NCI-H2107 treated with DMSO at 0.1 percent for 48 hours (cell line): ENCODE measurements around the gene SCARB1.

Experiments
- DNase-seq: peaks from one replicate; lab custom pipeline; 2025; ENCODE audit not compliant: unreplicated experiment; lab: John Stamatoyannopoulos, UW

The SCARB1 gene

GRCh38 chr12:124824195-124824594 lies 39.5 kb downstream of the SCARB1 start:
- DNase-seq: no peak

DNA sequence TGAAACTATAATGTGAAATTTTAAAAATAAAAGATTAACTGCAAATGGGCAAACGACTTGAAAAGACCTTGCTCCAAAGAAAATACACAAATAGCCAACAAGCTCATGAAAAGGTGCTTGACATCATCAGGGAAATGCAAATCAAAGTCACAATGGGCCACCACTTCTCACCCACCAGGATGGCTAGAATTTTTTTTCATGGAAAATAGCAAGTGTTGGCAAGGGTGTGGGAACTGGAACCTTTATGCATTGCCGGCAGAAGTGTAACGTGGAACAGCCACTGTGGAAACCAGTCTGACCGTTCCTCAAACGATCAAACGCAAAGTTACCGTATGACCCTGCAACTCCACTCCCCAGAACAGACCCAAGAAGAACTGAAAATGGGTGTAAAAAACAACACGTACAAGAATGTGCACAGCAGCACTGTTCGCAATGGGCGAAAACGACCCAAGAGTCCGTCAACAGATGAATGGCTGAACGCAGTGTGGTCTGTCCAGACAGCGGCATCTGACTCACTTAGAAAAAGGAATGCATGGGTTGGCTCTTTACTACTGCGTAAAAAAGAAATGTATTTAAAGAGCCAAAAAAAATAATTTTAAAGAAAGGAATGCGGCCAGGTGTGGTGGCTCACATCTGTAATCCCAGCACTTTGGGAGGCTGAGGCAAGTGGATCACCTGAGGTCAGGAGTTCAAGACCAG lies 40.2 kb downstream of the SCARB1 start:
- no peak for DNase-seq

- DNase-seq: no peak
Observed at GRCh38 chr12:124822218-124822617, 41.4 kb downstream of the SCARB1 start.

GRCh38 chr12:124821252-124822200 lies 42.1 kb downstream of the SCARB1 start:
- DNase-seq: no peak

- DNase-seq: no peak
Observed at GRCh38 chr12:124820199-124820598, 43.5 kb downstream of the SCARB1 start.

DNA sequence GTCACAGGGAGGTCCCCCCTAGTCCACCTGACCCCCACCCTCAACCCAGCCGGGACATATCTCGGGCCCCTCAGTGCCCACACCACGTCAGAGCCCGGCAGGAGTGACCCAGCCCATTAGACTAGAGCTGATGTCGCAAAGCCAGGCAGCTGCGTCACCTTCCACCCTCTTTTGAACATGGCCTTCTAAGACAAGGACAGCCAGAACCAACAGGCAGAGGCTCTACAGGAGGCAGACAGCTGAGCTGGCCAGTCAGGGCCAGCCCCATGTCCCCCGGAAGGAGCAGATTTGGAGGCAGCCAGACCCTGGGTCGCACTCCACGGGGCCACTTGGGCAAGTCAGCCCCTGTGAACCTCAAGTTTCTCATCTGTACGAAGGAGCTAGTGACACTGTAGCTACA lies 44.1 kb downstream of the SCARB1 start:
- no peak for DNase-seq

DNA sequence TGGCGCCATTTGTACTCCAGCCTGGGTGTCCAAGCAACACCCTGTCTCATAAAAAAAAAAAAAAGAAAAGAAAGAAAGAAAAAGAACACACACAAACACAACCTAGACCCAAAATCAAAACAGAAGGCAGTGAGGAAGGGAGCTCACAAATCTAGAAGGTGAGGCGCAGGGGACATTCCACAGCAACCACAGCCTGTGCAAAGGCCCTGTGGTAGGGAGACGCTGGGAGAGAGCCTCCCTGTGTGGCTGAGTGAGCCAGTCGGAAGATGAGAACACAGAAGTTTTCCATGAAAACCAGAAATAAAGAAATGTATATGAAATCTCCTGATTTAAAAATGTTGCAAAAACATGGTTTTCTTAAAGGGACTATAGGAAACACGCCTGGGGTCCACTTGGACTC lies 44.6 kb downstream of the SCARB1 start:
- no peak for DNase-seq

- DNase-seq: no peak
Observed at GRCh38 chr12:124817076-124818000, 46.3 kb downstream of the SCARB1 start.

GRCh38 chr12:124816295-124816854 lies 47.3 kb downstream of the SCARB1 start:
- no peak for DNase-seq

DNA sequence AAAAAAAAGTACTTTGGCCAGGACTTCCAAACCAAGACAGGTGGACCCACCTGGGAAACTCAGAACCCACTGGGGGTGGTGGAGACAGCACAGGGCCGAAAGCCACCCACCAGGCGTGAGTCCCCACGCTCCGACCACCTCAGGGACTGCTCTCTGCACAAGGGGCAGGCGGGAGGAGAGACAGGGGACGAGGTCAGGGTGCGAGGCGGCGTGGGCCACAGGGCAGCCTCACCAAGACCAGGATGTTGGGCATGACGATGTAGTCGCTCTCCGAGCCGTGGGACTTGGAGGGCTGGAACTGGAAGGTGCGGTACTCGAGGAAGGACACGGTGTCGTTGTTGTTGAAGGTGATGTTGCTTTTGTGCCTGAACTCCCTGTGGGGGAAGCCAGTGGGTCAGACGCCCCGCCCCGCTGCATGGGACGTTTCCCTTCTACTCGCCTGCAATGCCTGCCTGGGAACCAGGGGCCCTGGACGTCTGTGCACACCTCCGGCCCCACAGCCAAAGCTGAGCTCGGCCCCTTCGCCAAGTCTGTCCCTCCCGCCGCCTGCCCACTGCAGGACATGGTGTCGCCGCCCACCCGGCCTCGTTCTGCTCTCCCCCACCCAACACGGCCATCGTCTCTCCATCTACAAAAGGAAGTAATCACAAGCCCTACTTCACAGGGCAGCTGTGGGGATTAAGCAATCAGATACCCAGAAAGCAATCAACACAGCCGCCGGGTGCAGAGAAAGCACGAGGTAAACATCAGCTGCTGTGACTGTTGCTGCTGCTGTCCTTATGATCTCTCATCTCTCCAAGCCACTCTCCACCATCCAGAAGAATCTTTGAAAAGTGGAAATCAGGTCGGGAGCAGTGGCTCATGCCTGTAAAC lies 48.7 kb downstream of the SCARB1 start:
- DNase-seq: peak; percentile 73

DNA sequence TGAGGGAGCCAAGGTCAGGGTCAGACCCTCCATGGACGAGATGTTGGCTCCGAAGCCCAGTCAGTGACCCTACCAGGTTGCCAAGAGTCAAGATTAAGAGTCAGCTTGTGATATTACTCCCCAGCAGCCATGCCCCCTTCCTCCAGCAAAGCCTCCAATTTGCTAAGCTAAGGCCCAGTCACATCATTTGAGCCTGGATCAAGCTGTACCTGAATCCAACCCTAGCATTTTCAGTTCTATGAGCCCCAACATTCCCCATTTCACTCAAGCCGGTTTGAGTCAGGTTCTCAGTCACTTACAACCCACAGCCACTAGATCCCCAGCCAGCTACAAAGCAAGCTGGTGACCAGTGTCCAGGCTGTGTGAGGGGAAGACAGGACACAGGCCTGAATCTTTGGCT lies 49.9 kb downstream of the SCARB1 start:
- DNase-seq: no peak

- no peak for DNase-seq
Observed at GRCh38 chr12:124812979-124813378, 50.7 kb downstream of the SCARB1 start.

GRCh38 chr12:124812356-124812755 lies 51.3 kb downstream of the SCARB1 start:
- no peak for DNase-seq

DNA sequence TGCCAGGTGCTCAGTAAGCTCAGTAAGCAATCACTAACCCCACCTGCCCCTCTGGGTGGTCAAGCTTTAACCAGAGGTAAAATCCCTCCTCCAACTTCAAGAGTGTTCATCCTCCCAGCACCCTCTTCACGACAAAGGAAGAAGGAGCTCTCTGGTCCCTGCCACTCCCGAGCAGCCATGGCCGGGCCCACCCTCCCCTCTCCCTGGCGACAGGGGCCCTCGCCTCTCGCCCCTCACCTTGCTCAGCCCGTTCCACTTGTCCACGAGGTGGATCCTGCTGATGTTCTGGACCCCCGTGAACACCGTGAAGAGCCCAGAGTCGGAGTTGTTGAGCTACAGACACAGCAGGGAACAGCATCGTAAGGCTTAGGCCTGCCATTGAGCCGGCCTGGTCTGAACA lies 52.0 kb downstream of the SCARB1 start:
- no peak for DNase-seq

- no peak for DNase-seq
Observed at GRCh38 chr12:124809878-124810277, 53.8 kb downstream of the SCARB1 start.

- DNase-seq: no peak
Observed at GRCh38 chr12:124809391-124809790, 54.3 kb downstream of the SCARB1 start.

- DNase-seq: no peak
Observed at GRCh38 chr12:124808272-124808671, 55.4 kb downstream of the SCARB1 start.

GRCh38 chr12:124805876-124806668 lies 57.6 kb downstream of the SCARB1 start:
- no peak for DNase-seq

DNA sequence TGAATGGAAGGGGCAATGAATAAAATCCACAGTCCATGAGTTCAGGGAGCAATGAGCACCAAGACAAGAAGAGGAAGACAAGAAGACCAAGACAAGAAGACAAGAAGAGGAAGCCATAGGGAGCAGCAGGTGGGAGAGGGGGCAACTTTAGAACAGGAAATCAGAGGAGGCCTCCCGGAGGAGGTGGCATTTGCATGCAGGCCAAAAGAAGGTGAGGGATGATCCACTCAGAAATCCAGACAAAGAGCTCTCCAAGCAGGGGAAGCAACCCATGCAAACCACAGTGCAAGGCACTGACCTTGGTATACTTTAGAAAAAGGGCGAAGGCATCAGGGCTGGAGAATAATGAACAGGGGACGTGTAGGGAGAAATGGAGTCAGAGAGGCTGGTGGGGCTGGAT lies 58.6 kb downstream of the SCARB1 start:
- no peak for DNase-seq
